ENCODE measurements around the gene PAX7. TPM values are rescaled to one million over a fixed set of nuclear protein-coding genes. Genes with fewer than 3 reads are reported as not detected.

Gene PAX7
- total RNA-seq, 1 donor from 2014 or later, result 1.4 TPM

DNA sequence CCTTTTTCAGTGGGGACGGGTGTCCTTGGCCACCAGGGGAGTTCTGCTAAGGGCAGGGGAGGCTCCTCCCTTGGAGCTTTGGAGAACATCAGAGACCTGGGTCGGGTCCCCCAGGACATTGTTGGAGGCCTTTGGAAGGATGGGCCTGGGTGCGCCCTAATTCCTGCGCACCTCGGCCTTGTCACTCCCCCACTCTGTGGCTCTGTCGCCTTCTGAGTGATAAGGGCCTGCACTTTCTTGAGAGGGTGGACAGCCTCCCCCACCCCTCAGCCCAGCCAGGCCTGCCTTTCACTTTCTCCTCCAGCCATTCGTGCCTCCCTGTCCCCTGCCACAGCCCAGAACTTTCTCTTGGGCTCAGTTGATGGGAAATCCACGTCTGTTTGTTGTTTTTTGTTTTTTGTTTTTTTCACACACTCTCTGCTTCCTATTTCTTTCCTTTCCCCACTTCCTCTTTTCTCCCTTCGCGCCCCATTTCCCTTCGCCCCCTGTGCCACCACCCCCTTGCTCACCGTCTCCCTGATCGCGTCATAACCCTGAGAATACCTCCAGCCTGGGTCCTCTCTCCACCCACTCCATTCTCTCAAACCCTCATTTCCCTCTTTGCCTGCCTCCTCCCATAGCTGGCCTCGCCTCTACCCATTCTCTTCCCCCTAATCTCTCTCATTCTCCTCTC is 85.6 kb downstream of the PAX7 start:
- Mint-ChIP-seq H3K4me3 (ENCODE audit: unreplicated experiment) (peak overlapping the region; percentile 84), H3K36me3 (ENCODE audit: low read depth, unreplicated experiment) (no peaks in the 10 kb centered on the region), H3K27ac (ENCODE audit: unreplicated experiment) (no peak overlapping the region), H3K27me3 (ENCODE audit: unreplicated experiment) (peaks cover 25% of the 10 kb centered on the region), H3K9me3 (ENCODE audit: unreplicated experiment) (no peaks in the 10 kb centered on the region), H3K4me1 (ENCODE audit: unreplicated experiment) (peaks cover 10% of the 10 kb centered on the region)
- no peak for DNase-seq (ENCODE audit: low spot score)
- TF ChIP-seq, protein P1, sequence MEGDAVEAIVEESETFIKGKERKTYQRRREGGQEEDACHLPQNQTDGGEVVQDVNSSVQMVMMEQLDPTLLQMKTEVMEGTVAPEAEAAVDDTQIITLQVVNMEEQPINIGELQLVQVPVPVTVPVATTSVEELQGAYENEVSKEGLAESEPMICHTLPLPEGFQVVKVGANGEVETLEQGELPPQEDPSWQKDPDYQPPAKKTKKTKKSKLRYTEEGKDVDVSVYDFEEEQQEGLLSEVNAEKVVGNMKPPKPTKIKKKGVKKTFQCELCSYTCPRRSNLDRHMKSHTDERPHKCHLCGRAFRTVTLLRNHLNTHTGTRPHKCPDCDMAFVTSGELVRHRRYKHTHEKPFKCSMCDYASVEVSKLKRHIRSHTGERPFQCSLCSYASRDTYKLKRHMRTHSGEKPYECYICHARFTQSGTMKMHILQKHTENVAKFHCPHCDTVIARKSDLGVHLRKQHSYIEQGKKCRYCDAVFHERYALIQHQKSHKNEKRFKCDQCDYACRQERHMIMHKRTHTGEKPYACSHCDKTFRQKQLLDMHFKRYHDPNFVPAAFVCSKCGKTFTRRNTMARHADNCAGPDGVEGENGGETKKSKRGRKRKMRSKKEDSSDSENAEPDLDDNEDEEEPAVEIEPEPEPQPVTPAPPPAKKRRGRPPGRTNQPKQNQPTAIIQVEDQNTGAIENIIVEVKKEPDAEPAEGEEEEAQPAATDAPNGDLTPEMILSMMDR (IDR thresholded peaks at IDR 0.05; ENCODE audit: unreplicated experiment), result no peak

DNA sequence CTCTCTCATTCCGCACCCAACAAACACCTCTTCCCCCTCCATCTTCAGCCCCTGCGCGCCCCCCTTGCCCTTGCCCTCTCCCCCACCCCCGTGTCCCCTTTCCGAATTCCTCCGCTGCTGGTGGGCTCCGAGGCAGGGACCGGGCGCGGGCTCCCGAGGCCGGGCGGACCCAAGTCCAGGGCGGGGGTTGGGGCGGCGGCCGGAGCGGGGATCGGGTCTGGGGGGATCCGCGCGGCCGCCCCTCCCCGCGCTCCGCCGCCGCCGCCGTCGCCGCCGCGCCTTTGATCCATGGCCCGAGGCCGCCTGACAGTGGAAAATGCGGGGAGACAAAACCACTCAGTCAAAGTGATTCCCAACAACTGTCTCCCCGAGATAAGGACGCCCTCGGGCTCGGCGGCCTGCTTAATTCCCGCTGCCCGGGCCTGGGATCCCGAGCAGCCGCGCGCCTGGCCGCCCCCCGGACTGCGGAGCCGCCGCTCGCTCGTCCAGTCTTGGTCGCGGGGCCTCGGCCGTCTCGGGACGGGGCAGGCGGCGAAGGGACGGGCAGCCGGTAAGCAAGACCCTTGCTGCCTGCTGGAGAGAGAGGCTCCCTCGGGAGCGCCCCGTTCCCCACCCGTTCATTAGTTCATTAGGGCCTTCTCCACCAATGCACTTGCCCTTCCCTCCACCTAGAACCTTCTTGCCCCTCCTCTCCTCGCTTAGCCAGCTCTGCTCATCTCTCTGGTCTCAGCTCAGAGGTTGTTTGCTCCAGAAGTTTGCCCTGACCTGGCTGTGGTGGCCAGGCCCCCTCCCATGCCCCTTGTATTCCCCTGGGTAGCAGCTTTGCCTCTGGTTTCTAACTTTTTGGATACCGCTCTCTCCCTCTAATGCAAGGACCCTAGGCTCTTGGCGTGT is 86.4 kb downstream of the PAX7 start:
- DNase-seq (ENCODE audit: low spot score), result peak; percentile 29
- H3K27ac Mint-ChIP-seq (ENCODE audit: unreplicated experiment), result no peak overlapping the region
- peaks cover 10% of the 10 kb centered on the region for H3K4me1 Mint-ChIP-seq (ENCODE audit: unreplicated experiment)
- peaks cover 29% of the 10 kb centered on the region for H3K27me3 Mint-ChIP-seq (ENCODE audit: unreplicated experiment)
- no peaks in the 10 kb centered on the region for H3K36me3 Mint-ChIP-seq (ENCODE audit: low read depth, unreplicated experiment)
- TF ChIP-seq, protein P1 (IDR thresholded peaks at IDR 0.05; ENCODE audit: unreplicated experiment), result no peak
- H3K9me3 Mint-ChIP-seq (ENCODE audit: unreplicated experiment), result no peaks in the 10 kb centered on the region
- H3K4me3 Mint-ChIP-seq (ENCODE audit: unreplicated experiment), result peak overlapping the region; percentile 84

DNA sequence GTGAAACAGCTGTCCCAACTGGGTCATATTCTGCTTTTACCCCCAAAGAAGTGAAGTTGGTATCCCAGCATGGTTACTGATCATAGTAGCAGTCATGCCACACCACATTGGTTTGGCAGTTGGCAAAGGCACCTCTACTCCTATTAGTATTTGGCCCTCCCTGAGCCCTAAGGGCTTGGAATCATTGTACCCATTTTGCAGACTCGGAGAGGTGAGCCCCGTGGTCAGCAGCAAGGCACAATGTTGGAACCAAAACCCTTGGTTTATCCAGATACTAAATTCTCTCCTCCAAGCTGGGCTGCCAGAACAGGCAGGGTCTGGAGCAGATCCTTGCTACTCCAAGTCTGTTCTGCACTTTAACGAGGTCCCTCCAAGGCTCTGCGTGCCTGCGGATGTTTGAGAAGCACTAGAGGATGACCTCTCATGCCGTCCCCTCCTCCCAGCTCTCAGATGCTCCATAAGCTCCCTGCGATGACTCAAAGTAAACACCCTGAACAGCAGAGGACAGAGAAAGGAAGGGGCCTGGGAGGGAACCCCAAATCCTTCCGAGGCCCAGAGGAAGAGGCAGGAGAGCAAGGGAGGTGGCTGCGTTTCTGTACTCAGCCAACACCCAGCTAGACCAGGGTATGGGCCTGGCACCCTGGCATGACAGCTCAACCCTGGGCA is 89.3 kb downstream of the PAX7 start:
- Mint-ChIP-seq H3K27me3 (ENCODE audit: unreplicated experiment) (peaks cover 24% of the 10 kb centered on the region), H3K27ac (ENCODE audit: unreplicated experiment) (no peak overlapping the region), H3K4me3 (ENCODE audit: unreplicated experiment) (no peak overlapping the region), H3K36me3 (ENCODE audit: low read depth, unreplicated experiment) (no peaks in the 10 kb centered on the region), H3K9me3 (ENCODE audit: unreplicated experiment) (no peaks in the 10 kb centered on the region), H3K4me1 (ENCODE audit: unreplicated experiment) (peaks cover 5% of the 10 kb centered on the region)
- TF ChIP-seq, protein P1 (IDR thresholded peaks at IDR 0.05; ENCODE audit: unreplicated experiment), result no peak
- no peak for DNase-seq (ENCODE audit: low spot score)

DNA sequence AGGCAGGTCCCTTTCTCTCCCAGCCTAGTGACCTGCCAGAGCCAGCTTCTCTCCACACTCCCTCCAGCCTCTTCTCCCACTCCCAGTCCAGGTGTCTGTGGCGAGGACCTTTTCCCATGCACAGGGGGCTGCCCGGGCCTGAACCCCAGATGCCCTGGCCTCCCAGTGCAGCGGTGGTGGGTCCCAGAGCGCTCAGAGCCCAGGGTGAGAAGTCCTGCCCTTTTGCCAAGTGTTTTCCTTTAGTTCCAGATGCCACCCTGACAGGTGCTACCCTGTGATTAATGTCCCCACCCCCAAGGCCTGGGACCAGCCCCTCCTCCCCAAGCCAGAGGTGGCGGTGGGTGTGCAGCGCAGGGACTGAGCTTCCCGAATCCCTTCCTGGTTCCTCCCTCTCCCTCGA is 90.4 kb downstream of the PAX7 start:
- no peaks in the 10 kb centered on the region for H3K36me3 Mint-ChIP-seq (ENCODE audit: low read depth, unreplicated experiment)
- no peaks in the 10 kb centered on the region for H3K9me3 Mint-ChIP-seq (ENCODE audit: unreplicated experiment)
- TF ChIP-seq, protein P1 (IDR thresholded peaks at IDR 0.05; ENCODE audit: unreplicated experiment), result no peak
- H3K4me1 Mint-ChIP-seq (ENCODE audit: unreplicated experiment), result peaks cover 5% of the 10 kb centered on the region
- H3K4me3 Mint-ChIP-seq (ENCODE audit: unreplicated experiment), result no peak overlapping the region
- peaks cover 21% of the 10 kb centered on the region for H3K27me3 Mint-ChIP-seq (ENCODE audit: unreplicated experiment)
- DNase-seq (ENCODE audit: low spot score), result no peak
- H3K27ac Mint-ChIP-seq (ENCODE audit: unreplicated experiment), result no peak overlapping the region
